Central memory CD8-positive, alpha-beta T cell (primary cell): ENCODE results near the gene CAMK4.
"Not testable (repeated sequence)": the region's sequence is repeated elsewhere in the genome, so short reads cannot be mapped to it uniquely, and the experiment has no call there.

Source experiments
- ATAC-seq: fragments of 150-1000 bp; cut with Tn5 transposase; replicated peaks from 2 replicates; pipeline ENCODE4 v1.10.0; 2022; ENCODE audit warnings: mild to moderate bottlenecking, moderate FRiP score, moderate number of reproducible peaks; ENCODE audit not compliant: poor library complexity, severe bottlenecking; ENCODE audit errors: extremely low read depth
- DNase-seq, 2 donors: peaks; one replicate each; pipeline ENCODE4 v3.0.0; 2021; ENCODE audit warnings: low spot score in 2 of 2
- H3K27ac Mint-ChIP-seq: one replicate; pipeline ENCODE4 v1.8.0; 2022; ENCODE audit warnings: low read depth, mild to moderate bottlenecking, moderate library complexity, mixed read lengths
- H3K27me3 Mint-ChIP-seq: one replicate; pipeline ENCODE4 v1.8.0; 2022; ENCODE audit warnings: mixed read lengths
- H3K36me3 Mint-ChIP-seq: one replicate; pipeline ENCODE4 v1.8.0; 2022; ENCODE audit warnings: mild to moderate bottlenecking, moderate library complexity, mixed read lengths; ENCODE audit not compliant: insufficient read depth
- H3K4me1 Mint-ChIP-seq: one replicate; pipeline ENCODE4 v1.8.0; 2022; ENCODE audit warnings: mixed read lengths
- H3K4me3 Mint-ChIP-seq: one replicate; pipeline ENCODE4 v1.8.0; 2022; ENCODE audit warnings: mild to moderate bottlenecking, moderate library complexity, mixed read lengths
- H3K9me3 Mint-ChIP-seq: one replicate; pipeline ENCODE4 v1.8.0; 2022; ENCODE audit warnings: mixed read lengths

The CAMK4 gene

DNA sequence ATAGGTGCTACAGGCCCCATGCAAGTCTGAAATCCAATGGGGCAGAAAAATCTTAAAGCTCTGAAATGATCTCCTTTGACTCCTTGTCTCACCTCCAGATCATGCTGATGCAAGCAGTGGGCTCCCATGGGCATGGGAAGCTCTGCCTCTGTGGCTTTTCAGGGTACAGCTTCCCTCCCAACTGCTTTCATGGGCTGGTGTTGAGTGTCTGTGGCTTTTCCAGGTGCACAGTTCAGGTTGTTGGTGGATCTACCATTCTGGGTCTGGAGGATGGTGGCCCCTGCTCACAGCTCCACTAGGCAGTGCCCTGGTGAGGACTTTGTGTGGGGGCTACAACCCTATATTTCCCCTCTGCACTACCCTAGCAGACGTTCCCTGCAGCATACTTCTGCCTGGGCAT is 184.6 kb downstream of the CAMK4 start:
- ATAC-seq (no peak), DNase-seq (no peak)
- H3K4me3 Mint-ChIP-seq = no peak overlapping the region
- no peak overlapping the region for H3K27ac Mint-ChIP-seq
- H3K9me3 Mint-ChIP-seq = no peaks in the 10 kb centered on the region
- peaks cover 19% of the 10 kb centered on the region for H3K36me3 Mint-ChIP-seq
- H3K27me3 Mint-ChIP-seq = no peaks in the 10 kb centered on the region
- peaks cover 20% of the 10 kb centered on the region for H3K4me1 Mint-ChIP-seq

DNA sequence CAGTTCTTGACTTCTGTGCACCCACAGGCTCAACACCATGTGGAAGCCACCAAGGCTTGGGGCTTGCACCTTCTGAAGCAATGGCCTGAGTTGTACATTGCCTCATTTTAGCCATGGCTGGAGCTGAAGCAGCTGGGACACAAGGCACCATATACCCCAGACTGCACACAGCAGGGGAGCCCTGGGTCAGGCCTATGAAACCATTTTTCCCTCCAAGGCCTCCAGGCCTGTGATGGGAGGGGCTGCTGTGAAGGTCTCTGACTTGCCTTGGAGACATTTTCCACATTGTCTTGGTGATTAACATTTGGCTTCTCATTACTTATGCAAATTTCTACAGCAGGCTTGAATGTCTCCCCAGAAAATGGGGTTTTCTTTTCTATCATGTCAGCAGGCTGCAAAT is 185.1 kb downstream of the CAMK4 start:
- H3K27ac Mint-ChIP-seq, H3K4me3 Mint-ChIP-seq, H3K9me3 Mint-ChIP-seq, H3K27me3 Mint-ChIP-seq, DNase-seq, ATAC-seq: not testable (repeated sequence)
- H3K4me1 Mint-ChIP-seq = peaks cover 20% of the 10 kb centered on the region
- H3K36me3 Mint-ChIP-seq = peaks cover 19% of the 10 kb centered on the region

DNA sequence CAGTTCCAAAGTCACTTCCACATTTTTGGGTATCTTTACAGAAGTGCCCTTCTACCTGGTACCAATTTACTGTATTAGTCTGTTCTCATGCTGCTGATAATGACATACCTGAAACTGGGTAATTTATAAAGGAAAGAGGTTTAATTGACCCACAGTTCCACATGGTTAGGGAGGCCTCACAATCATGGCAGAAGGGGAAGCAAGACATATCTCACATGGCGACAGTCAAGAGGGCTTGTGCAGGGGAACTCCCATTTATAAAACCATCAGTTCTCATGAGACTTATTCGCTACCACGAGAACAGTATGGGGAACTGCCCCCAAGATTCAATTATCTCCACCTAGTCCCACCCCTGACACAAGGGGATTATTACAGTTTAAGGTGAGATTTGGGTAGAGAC is 185.9 kb downstream of the CAMK4 start:
- not testable (repeated sequence) for H3K9me3 Mint-ChIP-seq, ATAC-seq
- H3K4me1 Mint-ChIP-seq = peaks cover 20% of the 10 kb centered on the region

DNA sequence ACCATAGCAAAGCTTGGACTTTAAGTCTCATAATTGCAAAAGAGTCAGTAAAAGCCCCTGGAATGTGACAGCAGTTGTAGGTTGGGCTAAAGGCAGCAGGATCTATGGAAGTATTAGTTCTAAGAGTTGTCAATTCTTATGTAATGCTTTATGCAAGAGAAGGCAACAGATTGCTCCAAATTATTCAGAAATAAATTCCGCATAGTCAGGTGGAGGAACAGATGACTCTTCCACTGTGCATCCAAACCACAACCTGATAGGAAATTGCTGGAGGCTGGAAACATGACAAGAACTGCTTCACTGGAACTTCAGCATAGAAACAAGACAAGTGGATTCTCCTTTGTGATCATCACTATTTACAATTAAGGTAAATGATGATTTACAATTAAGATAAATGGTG is 187.1 kb downstream of the CAMK4 start:
- no peak overlapping the region for H3K27ac Mint-ChIP-seq
- no peak overlapping the region for H3K4me3 Mint-ChIP-seq
- H3K27me3 Mint-ChIP-seq = no peaks in the 10 kb centered on the region
- ATAC-seq (no peak), DNase-seq (no peak)
- peaks cover 20% of the 10 kb centered on the region for H3K4me1 Mint-ChIP-seq
- H3K36me3 Mint-ChIP-seq = peaks cover 12% of the 10 kb centered on the region
- no peaks in the 10 kb centered on the region for H3K9me3 Mint-ChIP-seq

More for the DNA sequence above, 185.9 kb downstream of the CAMK4 start:
- not testable (repeated sequence) for H3K4me3 Mint-ChIP-seq, H3K27me3 Mint-ChIP-seq, H3K27ac Mint-ChIP-seq, DNase-seq
- peaks cover 19% of the 10 kb centered on the region for H3K36me3 Mint-ChIP-seq

DNA sequence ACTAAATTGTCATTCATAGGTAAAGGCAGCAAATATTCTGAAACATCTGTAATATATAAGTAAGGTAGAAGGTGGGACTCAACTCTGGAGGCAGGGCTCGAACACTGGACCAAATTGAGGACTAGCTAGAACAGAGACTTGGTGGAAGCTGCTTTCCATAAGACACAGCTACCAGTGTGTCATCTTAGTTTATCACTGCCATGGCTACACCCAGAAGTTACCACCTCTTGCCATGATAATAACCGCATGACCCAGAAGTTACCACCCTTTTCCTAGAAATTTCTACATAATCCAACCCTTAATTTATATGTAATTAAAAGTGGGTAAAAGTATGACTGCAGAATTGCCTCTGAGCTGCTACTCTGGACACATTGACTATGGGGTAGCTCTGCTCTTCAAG is 188.4 kb downstream of the CAMK4 start:
- Mint-ChIP-seq H3K36me3 (peaks cover 10% of the 10 kb centered on the region), H3K4me1 (peaks cover 20% of the 10 kb centered on the region), H3K27me3 (no peaks in the 10 kb centered on the region), H3K4me3 (no peak overlapping the region), H3K27ac (no peak overlapping the region), H3K9me3 (no peaks in the 10 kb centered on the region)
- ATAC-seq (no peak), DNase-seq (no peak)

DNA sequence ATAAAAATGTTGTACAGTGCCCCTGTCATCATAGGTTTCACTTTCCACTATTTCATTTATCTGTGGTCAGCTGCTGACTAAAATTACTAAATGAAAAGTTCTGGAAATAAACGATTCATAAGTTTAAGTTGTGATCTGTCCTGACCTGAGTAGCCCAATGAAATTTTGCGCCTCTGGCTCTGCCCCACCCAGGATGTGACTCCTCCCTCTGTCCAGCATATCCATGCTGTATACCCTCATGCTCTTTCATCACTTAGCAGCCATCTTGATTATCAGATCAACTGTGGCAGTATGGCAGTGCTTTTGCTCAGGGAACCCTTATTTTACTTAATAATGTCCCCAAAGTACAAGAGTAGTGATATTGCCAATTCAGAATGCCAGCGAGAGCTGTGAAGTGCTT is 190.9 kb downstream of the CAMK4 start:
- Mint-ChIP-seq H3K27ac (no peak overlapping the region), H3K9me3 (peaks cover 6% of the 10 kb centered on the region), H3K4me3 (no peak overlapping the region), H3K4me1 (peaks cover 3% of the 10 kb centered on the region), H3K27me3 (no peaks in the 10 kb centered on the region), H3K36me3 (peaks cover 8% of the 10 kb centered on the region)
- ATAC-seq (no peak), DNase-seq (no peak)

DNA sequence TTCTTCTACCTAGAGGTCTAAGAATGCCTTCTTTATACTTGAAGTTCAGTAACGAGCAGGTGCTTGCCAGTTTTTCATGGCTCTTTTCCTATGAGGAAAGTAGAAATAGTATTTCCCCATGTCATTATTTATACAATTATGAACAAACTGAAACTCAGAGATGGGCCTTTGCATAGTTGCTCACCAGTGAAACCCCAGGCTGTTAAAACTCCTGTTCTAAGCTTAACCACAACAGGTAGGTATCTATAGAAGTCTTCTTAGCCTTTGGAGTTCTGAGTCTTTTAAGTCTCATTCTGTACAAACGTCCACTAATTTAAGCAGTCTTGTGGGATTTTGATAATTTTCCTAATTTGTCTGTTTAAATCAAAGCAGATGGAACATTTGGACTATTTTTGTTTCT is 198.1 kb downstream of the CAMK4 start:
- Mint-ChIP-seq H3K4me3 (no peak overlapping the region), H3K36me3 (peaks cover 14% of the 10 kb centered on the region), H3K9me3 (peaks cover 6% of the 10 kb centered on the region), H3K4me1 (peaks cover 15% of the 10 kb centered on the region), H3K27ac (no peak overlapping the region), H3K27me3 (no peaks in the 10 kb centered on the region)
- no peak for DNase-seq
- no peak for ATAC-seq

DNA sequence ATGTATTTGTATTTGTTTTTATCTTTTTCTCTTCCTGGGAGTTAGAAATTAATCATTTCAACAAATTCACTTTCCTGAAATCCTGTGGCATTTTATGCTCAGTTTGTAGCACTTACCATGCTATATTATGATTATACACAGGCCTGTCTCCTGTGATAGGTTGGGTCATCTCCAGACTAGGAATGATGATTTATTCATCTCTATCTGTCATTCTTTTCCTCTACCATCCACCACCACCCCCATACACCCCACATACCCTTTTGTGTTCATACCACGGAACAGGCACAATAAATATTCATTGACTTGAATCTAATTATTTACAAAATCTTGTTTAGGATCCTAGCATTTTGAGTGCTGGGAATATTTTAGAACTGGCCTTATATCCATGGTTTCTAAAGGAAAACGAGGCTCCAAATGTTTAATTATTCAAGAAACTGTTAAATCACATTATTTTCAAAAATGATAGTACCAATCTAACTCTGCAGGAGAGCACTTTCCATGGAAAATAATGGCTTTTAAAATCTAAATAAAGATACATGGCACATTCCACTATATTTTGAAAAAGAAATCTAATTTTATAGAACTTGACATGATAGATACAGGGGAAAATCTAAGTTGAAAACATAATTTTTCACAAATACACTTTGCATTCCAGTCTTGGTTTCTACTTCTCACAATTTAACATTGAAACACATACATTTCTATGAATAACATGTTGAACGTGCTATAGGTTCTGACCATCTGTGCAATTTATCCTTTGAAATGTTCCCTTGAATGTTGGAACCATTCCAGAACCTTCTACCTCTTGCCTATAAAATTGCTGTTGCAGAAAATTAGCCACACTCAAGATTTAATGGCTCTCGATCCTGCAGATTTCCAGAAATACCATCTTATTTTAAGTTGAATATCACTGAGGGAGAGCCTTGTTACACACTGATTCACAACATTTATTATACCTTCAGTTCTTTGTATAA is 198.8 kb downstream of the CAMK4 start:
- peaks cover 15% of the 10 kb centered on the region for H3K4me1 Mint-ChIP-seq
- H3K27me3 Mint-ChIP-seq = no peaks in the 10 kb centered on the region
- H3K36me3 Mint-ChIP-seq = peaks cover 15% of the 10 kb centered on the region
- H3K9me3 Mint-ChIP-seq = peaks cover 2% of the 10 kb centered on the region
- ATAC-seq (no peak), DNase-seq (no peak)
- no peak overlapping the region for H3K4me3 Mint-ChIP-seq
- H3K27ac Mint-ChIP-seq = no peak overlapping the region

DNA sequence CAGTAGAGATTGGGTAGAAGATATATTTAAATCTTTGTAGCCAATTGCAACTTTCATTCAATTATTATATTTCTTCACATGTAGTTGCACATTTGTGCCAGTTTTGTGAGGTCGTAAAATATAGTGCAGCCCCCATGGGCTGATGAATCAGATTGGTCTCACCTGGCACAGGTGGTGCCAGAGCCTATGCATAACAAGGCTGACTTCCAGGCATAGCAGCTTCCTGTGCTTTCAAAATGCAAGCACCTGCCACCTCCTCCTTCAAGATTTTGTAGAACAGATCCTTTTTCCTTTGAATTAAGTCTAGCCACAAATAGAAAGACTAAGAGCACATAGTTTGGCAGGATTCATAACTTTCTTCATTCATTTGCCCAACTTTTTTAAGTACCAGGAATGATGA is 201.0 kb downstream of the CAMK4 start:
- H3K27ac Mint-ChIP-seq = no peak overlapping the region
- peaks cover 13% of the 10 kb centered on the region for H3K36me3 Mint-ChIP-seq

DNA sequence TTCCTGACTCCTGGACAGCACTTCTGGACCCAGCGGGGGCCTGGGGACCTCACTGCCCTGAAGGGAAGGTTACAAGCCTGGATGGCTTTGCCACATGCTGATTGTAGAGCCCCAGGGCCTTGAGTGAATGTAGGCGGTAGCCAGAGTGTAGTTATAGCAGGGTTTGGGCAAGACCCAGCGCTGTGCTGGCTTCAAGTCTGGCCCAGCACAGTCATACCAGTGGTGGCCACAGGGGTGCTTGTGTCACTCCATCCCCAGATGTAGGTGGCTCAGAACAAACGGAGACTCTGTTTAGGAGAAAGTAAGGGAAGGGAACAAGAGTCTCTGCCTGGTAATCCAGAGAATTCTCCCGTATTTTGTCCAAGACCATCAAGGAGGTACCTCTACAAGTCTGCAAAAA is 203.6 kb downstream of the CAMK4 start:
- ATAC-seq (no peak), DNase-seq (no peak)
- Mint-ChIP-seq H3K27ac (no peak overlapping the region), H3K4me3 (no peak overlapping the region), H3K9me3 (peaks cover 7% of the 10 kb centered on the region), H3K27me3 (no peaks in the 10 kb centered on the region), H3K4me1 (peaks cover 20% of the 10 kb centered on the region), H3K36me3 (peaks cover 8% of the 10 kb centered on the region)

More for the DNA sequence above, 201.0 kb downstream of the CAMK4 start:
- ATAC-seq = no peak
- Mint-ChIP-seq H3K9me3 (peaks cover 7% of the 10 kb centered on the region), H3K4me3 (no peak overlapping the region), H3K4me1 (peaks cover 18% of the 10 kb centered on the region), H3K27me3 (no peaks in the 10 kb centered on the region)
- DNase-seq = no peak

DNA sequence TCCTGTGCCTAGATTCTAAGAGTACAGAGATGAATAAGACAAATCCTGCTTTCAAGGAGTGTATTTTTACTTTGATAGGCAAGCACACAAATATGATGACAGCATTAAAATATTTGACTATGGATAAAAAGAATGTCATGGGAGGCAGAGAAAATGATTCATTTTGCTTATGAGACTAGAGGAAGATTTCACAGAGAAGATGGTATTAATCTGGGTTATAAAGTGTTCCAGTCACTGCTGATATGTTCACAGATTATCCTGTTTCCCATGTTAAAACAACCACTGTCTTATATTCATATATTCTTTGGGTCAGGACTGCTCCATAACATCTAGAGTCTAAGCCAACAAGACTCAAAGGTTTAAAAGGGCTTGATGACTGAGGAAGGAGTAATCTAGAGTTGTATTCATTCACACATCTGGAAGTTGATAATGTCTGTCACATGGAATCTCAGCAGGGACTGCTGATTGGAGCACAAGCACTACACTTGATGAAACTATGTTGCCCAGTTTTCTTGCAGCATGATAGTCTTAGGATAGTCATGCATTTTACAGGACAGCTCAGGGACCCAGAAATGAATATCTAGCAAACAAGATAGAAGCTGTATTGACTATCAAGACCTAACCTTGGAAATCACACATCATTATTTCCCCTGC is 208.8 kb downstream of the CAMK4 start:
- H3K36me3 Mint-ChIP-seq = peaks cover 7% of the 10 kb centered on the region
- H3K27ac Mint-ChIP-seq = no peak overlapping the region
- DNase-seq = no peak
- no peaks in the 10 kb centered on the region for H3K27me3 Mint-ChIP-seq
- ATAC-seq = no peak
- peaks cover 18% of the 10 kb centered on the region for H3K4me1 Mint-ChIP-seq
- no peak overlapping the region for H3K4me3 Mint-ChIP-seq
- H3K9me3 Mint-ChIP-seq = peaks cover 7% of the 10 kb centered on the region

DNA sequence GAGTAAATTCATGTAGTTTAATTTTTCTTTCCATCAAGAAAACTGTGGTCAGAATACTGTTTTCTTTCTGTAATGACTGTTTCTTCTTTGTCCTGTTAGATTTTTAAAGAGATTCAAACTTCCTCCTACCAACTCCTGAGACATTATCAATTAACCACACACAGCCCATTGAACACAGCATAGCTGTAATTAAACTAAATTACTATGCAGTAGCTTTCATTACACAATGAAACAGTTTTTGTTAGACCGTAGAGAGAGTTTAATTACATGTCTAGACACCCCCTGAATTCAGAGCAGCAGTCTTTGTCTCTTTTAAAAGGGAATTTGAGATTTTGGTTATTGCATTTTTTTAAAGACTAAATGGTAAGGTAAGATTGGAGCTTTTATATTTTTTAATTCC is 210.6 kb downstream of the CAMK4 start:
- no peaks in the 10 kb centered on the region for H3K27me3 Mint-ChIP-seq
- no peak overlapping the region for H3K4me3 Mint-ChIP-seq
- DNase-seq (no peak), ATAC-seq (no peak)
- no peaks in the 10 kb centered on the region for H3K9me3 Mint-ChIP-seq
- H3K27ac Mint-ChIP-seq = no peak overlapping the region
- peaks cover 7% of the 10 kb centered on the region for H3K36me3 Mint-ChIP-seq
- H3K4me1 Mint-ChIP-seq = peaks cover 18% of the 10 kb centered on the region
